Measurements from ENCODE around the gene ATP8A1. TPM values are rescaled to one million over a fixed set of nuclear protein-coding genes. Genes with fewer than 3 reads are reported as not detected.
"Not testable (repeated sequence)": the region's sequence is repeated elsewhere in the genome, so short reads cannot be mapped to it uniquely, and the experiment has no call there.

ATP8A1 gene
- total RNA-seq, 2 donors from 2014 or later: 17.0 to 29.2 TPM

GRCh38 chr4:42501624-42502401 lies 155.1 kb downstream of the ATP8A1 start:
- Mint-ChIP-seq H3K27ac (no peak overlapping the region), H3K4me1 (no peaks in the 10 kb centered on the region), H3K27me3 (no peaks in the 10 kb centered on the region), H3K4me3 (no peak overlapping the region), H3K36me3 (ENCODE audit: low read depth) (peaks cover 80% of the 10 kb centered on the region), H3K9me3 (no peaks in the 10 kb centered on the region)
- no peak for ATAC-seq (replicated peaks)

DNA sequence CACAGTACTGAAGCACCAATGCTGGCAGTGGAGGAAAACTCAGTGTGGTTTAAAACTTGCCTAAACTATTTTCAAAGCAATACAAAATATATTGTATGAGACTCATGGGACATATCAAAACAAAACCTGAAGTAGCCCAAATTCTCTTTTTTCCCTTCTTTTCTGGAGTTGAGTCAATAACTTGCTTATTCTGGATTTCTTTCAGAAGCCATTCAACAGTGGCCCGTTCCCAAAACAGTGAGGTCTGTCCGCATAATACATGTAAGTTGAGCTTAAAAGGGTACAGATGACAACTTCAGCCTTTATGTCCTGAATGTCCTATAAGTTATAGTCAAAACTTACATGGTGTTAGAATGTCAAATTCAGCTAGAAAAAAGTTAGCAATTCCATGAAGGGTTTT lies 158.9 kb downstream of the ATP8A1 start:
- H3K9me3 Mint-ChIP-seq: no peaks in the 10 kb centered on the region

GRCh38 chr4:42497142-42497910 lies 159.6 kb downstream of the ATP8A1 start:
- no peaks in the 10 kb centered on the region for H3K27me3 Mint-ChIP-seq
- no peak overlapping the region for H3K27ac Mint-ChIP-seq
- no peaks in the 10 kb centered on the region for H3K4me1 Mint-ChIP-seq
- H3K4me3 Mint-ChIP-seq: no peak overlapping the region
- ATAC-seq (replicated peaks): no peak
- H3K9me3 Mint-ChIP-seq: no peaks in the 10 kb centered on the region
- H3K36me3 Mint-ChIP-seq (ENCODE audit: low read depth): peaks cover 56% of the 10 kb centered on the region

More for the DNA sequence above, 158.9 kb downstream of the ATP8A1 start:
- Mint-ChIP-seq H3K27ac (no peak overlapping the region), H3K27me3 (no peaks in the 10 kb centered on the region), H3K36me3 (ENCODE audit: low read depth) (peaks cover 58% of the 10 kb centered on the region), H3K4me1 (no peaks in the 10 kb centered on the region), H3K4me3 (no peak overlapping the region)
- ATAC-seq (replicated peaks): no peak

DNA sequence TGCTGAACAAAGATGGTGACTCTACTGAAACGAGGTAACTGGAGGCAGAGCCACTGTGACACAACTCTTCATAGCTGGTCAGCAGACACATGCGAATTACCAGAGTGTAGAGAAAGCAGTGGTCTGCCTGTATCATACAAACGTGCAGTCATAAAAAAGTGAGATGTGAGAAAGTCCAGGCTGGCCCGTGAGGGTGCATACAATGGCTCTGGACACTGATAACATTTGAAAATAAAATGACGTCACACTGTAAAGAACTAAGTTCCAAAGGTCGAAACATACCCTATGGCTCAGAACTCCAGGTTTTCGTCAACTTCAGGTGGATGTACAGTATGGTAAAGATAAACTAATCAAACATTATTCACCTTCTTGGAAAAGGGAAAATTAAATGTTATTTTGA lies 163.9 kb downstream of the ATP8A1 start:
- Mint-ChIP-seq H3K27me3 (no peaks in the 10 kb centered on the region), H3K4me3 (no peak overlapping the region), H3K27ac (no peak overlapping the region), H3K9me3 (no peaks in the 10 kb centered on the region), H3K36me3 (ENCODE audit: low read depth) (peaks cover 47% of the 10 kb centered on the region), H3K4me1 (peaks cover 10% of the 10 kb centered on the region)
- no peak for ATAC-seq (replicated peaks)

GRCh38 chr4:42490015-42490414 lies 166.9 kb downstream of the ATP8A1 start:
- Mint-ChIP-seq H3K4me3 (no peak overlapping the region), H3K9me3 (no peaks in the 10 kb centered on the region), H3K36me3 (ENCODE audit: low read depth) (peaks cover 41% of the 10 kb centered on the region), H3K27ac (peak overlapping the region; percentile 49), H3K27me3 (no peaks in the 10 kb centered on the region), H3K4me1 (peaks cover 10% of the 10 kb centered on the region)
- no peak for ATAC-seq (replicated peaks)

DNA sequence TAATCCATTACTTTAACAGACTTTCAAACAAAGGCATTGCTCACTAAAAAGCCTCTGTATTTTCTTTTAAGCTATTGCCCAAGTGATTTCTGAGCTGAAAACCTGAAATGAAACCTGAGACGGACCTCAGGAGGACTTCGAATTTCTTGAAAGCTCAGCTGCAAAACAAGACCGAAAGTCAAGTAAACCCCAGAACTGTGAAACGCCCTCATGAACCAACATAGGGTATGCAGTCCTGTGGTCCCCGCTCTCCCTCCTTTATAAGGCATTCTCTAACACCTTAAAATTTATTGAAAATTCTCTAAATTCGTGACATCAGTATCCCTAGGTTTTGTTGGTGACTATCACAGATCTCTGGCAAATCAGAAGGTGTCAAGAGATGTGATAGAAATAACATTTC lies 167.8 kb downstream of the ATP8A1 start:
- Mint-ChIP-seq H3K36me3 (ENCODE audit: low read depth) (peaks cover 47% of the 10 kb centered on the region), H3K27ac (no peak overlapping the region)
- ATAC-seq (replicated peaks): no peak

DNA sequence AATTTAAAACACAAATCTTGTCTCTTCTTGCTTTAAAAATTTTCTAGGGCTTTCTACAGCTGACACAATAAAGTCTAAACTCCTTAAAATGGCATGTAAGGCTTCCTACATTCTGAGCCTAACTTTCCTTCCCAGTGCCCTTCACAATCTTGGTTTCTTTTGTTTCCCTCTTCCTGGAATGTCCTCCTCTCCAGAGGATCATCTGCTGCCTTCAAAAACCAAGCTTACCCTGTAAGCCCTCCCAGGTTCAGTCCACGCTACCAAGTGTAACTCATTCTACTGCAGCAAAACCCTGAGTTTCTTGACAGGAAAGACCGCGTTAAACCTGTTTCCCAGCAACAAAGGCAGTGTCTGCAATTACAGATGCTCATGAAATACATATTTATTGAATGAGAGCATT lies 168.4 kb downstream of the ATP8A1 start:
- Mint-ChIP-seq H3K27me3 (no peaks in the 10 kb centered on the region), H3K36me3 (ENCODE audit: low read depth) (peaks cover 48% of the 10 kb centered on the region)
- no peak for ATAC-seq (replicated peaks)

More for the DNA sequence above, 167.8 kb downstream of the ATP8A1 start:
- Mint-ChIP-seq H3K9me3 (no peaks in the 10 kb centered on the region), H3K4me1 (peaks cover 10% of the 10 kb centered on the region), H3K4me3 (no peak overlapping the region), H3K27me3 (no peaks in the 10 kb centered on the region)

GRCh38 chr4:42488114-42488513 lies 168.8 kb downstream of the ATP8A1 start:
- H3K27me3 Mint-ChIP-seq: no peaks in the 10 kb centered on the region
- no peak overlapping the region for H3K4me3 Mint-ChIP-seq
- ATAC-seq (replicated peaks): no peak
- peaks cover 49% of the 10 kb centered on the region for H3K36me3 Mint-ChIP-seq (ENCODE audit: low read depth)
- no peaks in the 10 kb centered on the region for H3K9me3 Mint-ChIP-seq
- peaks cover 12% of the 10 kb centered on the region for H3K4me1 Mint-ChIP-seq
- no peak overlapping the region for H3K27ac Mint-ChIP-seq

More for the DNA sequence above, 168.4 kb downstream of the ATP8A1 start:
- Mint-ChIP-seq H3K9me3 (no peaks in the 10 kb centered on the region), H3K4me3 (no peak overlapping the region), H3K27ac (no peak overlapping the region), H3K4me1 (peaks cover 10% of the 10 kb centered on the region)

DNA sequence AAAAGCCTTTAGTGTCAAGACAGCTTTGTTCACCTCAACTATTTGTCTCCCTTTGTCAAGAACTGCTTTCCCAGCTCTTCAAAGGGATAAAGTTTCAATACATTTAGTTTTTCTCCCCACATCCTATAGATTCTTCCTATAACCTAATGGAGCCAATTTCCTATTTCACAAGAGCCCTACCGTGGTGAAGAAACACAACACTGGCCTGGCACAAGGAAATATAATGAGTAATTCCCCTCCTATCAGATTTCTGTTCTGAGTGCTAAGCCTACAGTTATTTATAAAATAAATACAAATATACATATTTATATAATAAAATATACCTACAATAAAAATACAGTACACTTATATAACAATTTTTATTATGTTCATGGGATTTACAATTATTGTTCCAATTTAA lies 169.7 kb downstream of the ATP8A1 start:
- Mint-ChIP-seq H3K36me3 (ENCODE audit: low read depth) (peaks cover 52% of the 10 kb centered on the region), H3K27me3 (no peaks in the 10 kb centered on the region), H3K4me3 (no peak overlapping the region), H3K27ac (no peak overlapping the region), H3K4me1 (peaks cover 14% of the 10 kb centered on the region), H3K9me3 (no peaks in the 10 kb centered on the region)
- no peak for ATAC-seq (replicated peaks)

- not testable (repeated sequence) for H3K27me3 Mint-ChIP-seq; H3K4me3 Mint-ChIP-seq; H3K9me3 Mint-ChIP-seq; ATAC-seq (replicated peaks); H3K27ac Mint-ChIP-seq
- H3K4me1 Mint-ChIP-seq: peaks cover 14% of the 10 kb centered on the region
- peaks cover 43% of the 10 kb centered on the region for H3K36me3 Mint-ChIP-seq (ENCODE audit: low read depth)
Observed at GRCh38 chr4:42486156-42486555, 170.7 kb downstream of the ATP8A1 start.

- Mint-ChIP-seq H3K27ac (no peak overlapping the region), H3K4me3 (no peak overlapping the region), H3K36me3 (ENCODE audit: low read depth) (peaks cover 40% of the 10 kb centered on the region), H3K9me3 (no peaks in the 10 kb centered on the region), H3K27me3 (no peaks in the 10 kb centered on the region), H3K4me1 (peaks cover 4% of the 10 kb centered on the region)
- ATAC-seq (replicated peaks): no peak
Observed at GRCh38 chr4:42484630-42485029, 172.3 kb downstream of the ATP8A1 start.

- H3K4me1 Mint-ChIP-seq: peaks cover 4% of the 10 kb centered on the region
- ATAC-seq (replicated peaks): peak; percentile 53
- H3K27me3 Mint-ChIP-seq: no peaks in the 10 kb centered on the region
- peaks cover 45% of the 10 kb centered on the region for H3K36me3 Mint-ChIP-seq (ENCODE audit: low read depth)
- no peak overlapping the region for H3K4me3 Mint-ChIP-seq
- H3K9me3 Mint-ChIP-seq: no peaks in the 10 kb centered on the region
- no peak overlapping the region for H3K27ac Mint-ChIP-seq
Observed at GRCh38 chr4:42483426-42484379, 173.2 kb downstream of the ATP8A1 start.

- no peaks in the 10 kb centered on the region for H3K9me3 Mint-ChIP-seq
Observed at GRCh38 chr4:42482516-42483327, 174.2 kb downstream of the ATP8A1 start.

More at GRCh38 chr4:42482516-42483327, 174.2 kb downstream of the ATP8A1 start:
- Mint-ChIP-seq H3K4me3 (no peak overlapping the region), H3K27ac (peak overlapping the region; percentile 8), H3K4me1 (peaks cover 4% of the 10 kb centered on the region), H3K36me3 (ENCODE audit: low read depth) (peaks cover 45% of the 10 kb centered on the region), H3K27me3 (no peaks in the 10 kb centered on the region)
- no peak for ATAC-seq (replicated peaks)
